Uterus (tissue), 2 donors: ENCODE measurements around the gene FOXN1.

Experiments used
- CTCF ChIP-seq, 4 experiments: fragments of 200-600 bp in 2 of 4; fragments of 450-650 bp in 2 of 4; sonication (generic) in 2 of 4; IDR thresholded peaks; one replicate each; pipeline ENCODE4 v1.5.1; 2016 to 2019; ENCODE audit warnings: antibody characterized with exemption in 4 of 4, mild to moderate bottlenecking in 2 of 4, moderate library complexity in 1 of 4
- POLR2A ChIP-seq, 2 donors: fragments of 450-650 bp; IDR thresholded peaks; one replicate each; pipeline ENCODE4 v1.6.1; 2016; ENCODE audit warnings: antibody characterized with exemption in 2 of 2, mild to moderate bottlenecking in 1 of 2, moderate library complexity in 1 of 2

- TF ChIP-seq CTCF (IDR thresholded peaks at IDR 0.05) (no peak), POLR2A (IDR thresholded peaks at IDR 0.05) (no peak)
These were observed 26.2 kb downstream of the FOXN1 start for GRCh38 chr17:28532050-28532960.
